ENCODE results near the gene MYH1.
"Not testable (repeated sequence)": the region's sequence is repeated elsewhere in the genome, so short reads cannot be mapped to it uniquely, and the experiment has no call there.

MYH1 gene

DNA sequence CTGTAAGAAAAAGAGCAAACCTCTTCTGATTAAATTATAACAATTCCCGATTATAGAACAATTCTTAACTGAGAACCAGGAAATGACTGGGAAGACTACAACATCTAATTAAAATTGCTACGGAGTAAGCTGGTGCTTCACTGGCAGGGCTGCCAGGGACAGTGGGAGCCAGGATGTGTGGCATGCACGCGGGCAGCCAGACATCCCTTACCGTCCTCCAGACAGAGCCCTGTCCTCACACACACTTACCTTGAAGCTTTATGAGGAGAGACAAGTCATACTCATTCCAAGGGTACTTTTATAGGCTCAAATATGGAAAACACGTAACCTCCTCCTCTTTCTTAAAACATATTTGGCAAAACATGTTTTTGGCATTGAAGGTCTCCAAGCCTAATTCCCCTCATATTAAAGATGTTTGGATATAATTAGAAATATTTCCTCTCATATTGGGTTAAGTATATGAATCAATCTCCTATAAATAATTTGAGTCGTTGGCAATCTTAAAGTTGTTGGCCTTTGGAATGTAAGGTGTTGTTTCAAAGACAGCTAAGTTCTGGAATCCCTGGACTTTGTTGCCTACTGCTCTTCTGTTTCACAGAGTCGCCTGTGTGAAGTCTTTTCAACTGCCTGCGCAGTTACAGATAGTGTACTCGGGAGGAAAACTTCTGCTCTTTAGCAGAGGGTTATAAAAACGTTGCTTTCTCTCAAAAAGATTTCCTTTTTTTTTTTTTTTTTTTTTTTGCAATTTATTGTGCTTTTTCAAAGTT lies at the start of gene MYH1:
TSS of gene MYH1 (minus strand) at position 272 of the 767 bp plus-strand sequence. CDS start 1,900 bp downstream, outside the sequence.
- no peak for DNase-seq

GRCh38 chr17:10563991-10564660 lies 45.8 kb upstream of the MYH1 start:
- no peak for DNase-seq

DNA sequence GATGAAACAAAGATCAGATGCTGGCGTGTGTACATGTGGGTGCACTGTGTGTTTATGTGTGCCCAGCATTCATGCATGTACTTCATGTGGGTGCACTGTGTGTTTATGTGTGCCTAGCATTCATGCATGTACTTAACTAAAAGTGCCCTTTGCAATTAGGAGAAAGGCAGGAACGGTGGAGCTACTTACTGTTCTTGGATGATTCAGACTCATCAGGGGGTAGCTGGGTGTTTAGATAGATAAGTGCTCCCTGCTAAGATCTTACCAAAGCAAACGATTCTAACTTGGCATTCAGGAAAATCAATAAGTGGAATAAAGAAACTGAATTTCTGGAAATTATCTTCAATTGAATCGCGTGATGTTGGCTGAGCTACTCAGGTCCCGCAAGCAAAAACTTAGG lies 39.7 kb upstream of the MYH1 start:
- no peak for DNase-seq

DNA sequence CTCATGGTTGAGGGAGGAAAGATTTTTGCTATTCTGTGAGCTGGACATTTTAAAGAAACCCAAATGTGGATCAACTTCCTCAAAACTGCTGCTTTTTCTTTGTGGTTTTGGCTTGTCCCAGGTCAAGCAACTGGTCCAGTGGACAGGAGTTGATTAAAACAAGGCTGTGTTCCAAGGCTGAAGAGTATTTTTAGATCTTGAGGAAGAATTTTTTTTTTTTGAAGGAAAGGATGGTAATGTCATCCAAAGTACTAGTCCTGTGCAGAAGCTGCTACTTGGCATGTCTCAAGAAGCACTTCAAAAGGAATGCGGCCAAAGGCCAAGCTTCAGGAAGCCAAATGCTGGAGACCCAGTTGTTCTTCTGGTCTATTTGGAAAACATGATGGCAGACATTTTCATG lies 39.1 kb upstream of the MYH1 start:
- no peak for DNase-seq

- no peak for DNase-seq
These were observed 38.1 kb upstream of the MYH1 start for GRCh38 chr17:10556301-10557005.

- DNase-seq: no peak
These were observed 31.7 kb upstream of the MYH1 start for GRCh38 chr17:10550014-10550413.

DNA sequence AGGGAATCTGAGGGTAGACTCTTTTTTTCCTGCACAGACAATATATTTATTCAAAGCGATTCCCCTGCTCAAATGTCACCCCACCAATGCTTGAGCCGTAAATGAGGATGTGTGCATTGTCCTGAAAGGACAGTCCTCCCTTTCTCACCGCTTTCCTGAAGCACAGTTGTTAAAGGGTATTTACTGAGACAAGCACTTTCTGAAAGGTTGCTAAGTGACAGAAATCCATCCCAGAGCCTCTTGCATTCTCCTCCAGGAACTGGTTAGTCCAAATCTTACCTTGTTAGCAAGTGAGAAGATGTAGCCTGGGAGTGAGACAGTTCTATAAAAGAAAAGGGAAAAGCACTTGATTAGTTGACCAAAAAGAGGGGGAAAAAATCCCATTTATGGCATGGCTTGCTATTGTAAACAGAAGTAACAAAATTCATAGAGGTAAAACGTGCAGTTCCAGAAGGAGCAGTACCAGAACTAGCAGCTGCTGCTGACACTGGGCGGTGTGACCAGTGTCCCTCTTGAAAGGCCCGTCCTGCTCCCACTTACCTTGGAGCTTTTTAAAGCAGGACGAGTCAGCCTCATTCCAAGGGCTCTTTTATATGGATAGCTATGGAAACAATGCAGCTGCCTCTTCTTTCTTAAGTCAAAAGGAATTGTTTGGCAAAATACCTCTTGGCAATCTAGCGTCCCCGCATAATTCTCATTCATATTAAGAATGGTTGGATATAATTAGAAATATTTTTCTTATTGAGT lies 30.9 kb upstream of the MYH1 start, which contains the start of gene MYH2:
TSS of gene MYH2 (minus strand) at position 563 of the 747 bp plus-strand sequence. CDS start 1,738 bp downstream, outside the sequence.
- DNase-seq: no peak

DNA sequence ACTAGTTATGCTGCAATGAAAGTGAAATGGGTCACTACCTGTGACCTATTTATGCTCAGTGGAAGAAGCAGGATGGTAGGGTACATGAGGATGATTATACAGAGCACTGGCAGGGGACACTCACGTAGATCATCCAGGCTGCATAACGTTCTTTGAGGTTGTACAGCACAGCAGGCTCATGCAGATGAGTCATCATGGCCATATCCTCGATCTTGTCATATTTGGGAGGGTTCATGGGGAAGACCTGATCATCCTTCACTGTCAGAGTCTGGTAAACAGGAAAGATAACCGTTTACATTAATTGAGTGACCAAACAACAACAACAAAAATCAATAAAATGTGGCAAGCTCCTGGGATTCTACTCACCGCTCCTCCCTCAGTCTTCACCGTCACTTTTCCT lies 29.0 kb upstream of the MYH1 start:
- DNase-seq: no peak

GRCh38 chr17:10543486-10543885 lies 25.1 kb upstream of the MYH1 start:
- not testable (repeated sequence) for DNase-seq

DNA sequence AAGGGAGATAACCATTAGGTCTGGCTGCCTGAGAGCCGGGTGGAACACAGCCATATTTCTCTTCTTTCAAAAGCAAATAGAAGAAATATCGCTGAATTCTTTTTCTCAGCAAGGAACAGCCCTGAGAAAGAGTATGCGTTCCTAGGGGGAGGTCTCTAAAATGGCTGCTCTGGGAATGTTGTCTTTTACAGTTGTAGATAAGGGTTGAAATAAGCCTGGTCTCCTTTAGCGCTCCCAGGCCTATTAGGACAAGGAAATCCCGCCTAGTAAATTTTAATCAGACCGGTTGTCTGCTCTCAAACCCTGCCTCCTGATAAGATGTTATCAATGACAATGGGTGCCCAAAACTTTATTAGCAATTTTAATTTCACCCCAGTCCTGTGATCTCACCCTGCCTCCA lies 22.8 kb upstream of the MYH1 start:
- DNase-seq: not testable (repeated sequence)

GRCh38 chr17:10532026-10532425 lies 13.7 kb upstream of the MYH1 start:
- DNase-seq: no peak

- no peak for DNase-seq
These were observed 9.1 kb upstream of the MYH1 start for GRCh38 chr17:10527419-10527818.

- DNase-seq: no peak
These were observed 8.2 kb upstream of the MYH1 start for GRCh38 chr17:10526517-10526916.

DNA sequence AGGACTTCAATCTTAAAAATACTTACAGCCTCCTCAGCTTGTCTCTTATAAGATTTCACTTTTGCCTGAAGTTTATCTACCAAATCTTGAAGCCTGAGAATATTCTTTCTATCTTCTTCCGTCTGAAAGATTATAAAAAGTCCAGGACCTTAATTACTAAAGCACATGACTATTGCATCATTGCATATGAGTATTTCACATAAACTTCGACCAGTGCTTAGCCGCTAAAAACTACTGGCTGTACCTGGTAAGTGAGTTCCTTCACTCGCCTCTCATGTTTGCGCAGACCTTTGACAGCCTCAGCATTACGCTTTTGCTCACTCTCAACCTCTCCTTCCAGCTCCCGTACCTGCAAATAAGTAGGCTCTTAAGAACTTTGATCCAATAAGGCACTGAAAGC lies 4.7 kb upstream of the MYH1 start:
- no peak for DNase-seq

DNA sequence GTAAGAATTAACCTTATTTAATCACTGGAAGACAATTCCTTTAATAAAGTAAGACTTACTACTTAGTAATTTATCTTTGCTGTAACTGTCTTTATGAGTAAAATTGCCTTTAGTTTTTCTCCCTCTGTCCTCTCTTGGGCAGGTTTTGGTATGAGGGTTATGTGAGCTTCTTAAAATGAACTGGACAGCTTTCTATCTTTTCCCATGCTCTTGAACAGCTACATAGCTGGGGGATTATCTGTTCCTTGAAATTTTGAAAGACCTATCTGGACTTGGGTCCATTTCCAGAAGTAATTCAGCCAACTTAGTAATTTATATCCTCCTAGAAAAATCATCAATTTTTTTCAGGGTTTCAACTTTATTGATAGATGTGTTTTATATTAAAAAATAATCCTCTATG lies 3.6 kb upstream of the MYH1 start:
- DNase-seq: no peak

GRCh38 chr17:10516638-10517037 lies 1.7 kb downstream of the MYH1 start:
- no peak for DNase-seq

- DNase-seq: no peak
These were observed 2.3 kb downstream of the MYH1 start for GRCh38 chr17:10516065-10516464.

DNA sequence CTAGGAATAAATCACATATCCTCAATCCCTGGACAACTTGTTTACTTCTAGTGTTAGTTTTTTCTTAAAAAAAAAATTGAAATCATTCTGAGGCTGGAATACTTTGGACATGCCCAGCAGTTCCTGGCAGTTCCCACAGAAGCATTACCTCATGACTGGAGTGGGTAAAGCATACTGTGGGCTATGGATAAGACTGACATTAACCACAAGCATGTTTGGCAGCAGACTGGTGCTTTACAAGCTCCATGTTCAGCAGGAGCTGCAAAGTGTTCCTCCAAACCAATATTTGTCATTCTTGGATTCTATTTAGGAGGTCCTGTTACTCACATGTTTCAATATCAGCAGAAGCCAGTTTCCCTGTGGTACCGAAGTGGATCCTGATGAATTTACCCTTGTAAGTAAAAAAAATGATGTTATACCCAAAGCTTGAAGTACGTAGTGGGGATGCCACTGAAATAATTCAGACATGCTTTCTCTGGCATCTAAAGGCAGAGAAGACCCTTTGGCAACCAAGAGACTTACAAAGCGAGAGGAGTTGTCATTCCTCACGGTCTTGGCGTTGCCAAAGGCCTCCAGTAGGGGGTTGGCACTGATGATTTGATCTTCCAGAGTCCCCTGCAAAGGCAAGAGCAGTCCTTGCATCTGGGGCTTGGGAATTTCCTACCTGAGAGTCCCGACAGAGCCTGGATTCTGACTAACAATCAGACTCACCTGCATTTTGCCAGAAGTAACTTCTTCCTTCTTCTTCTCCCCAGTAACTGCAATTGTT lies 4.9 kb downstream of the MYH1 start:
- DNase-seq: no peak

GRCh38 chr17:10512856-10513255 lies 5.5 kb downstream of the MYH1 start:
- no peak for DNase-seq

DNA sequence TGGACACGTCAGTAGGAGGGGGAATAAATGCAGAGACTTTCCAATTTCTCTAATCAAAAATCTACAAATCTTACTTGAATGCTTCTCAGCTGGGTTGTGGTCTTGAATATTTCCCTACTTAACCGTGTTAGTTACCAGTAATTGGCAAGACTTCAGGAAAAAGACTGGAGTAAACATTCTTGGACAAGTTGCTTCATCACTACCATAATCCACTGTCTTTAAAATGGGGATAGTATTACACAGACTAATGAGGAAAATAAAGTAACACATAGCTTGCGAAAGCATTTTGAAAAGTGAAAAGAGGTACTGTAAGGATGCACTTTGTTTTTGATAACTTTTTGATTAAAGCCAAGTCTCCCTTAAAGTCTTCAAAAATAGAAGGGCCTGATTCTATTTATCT lies 18.4 kb downstream of the MYH1 start:
- no peak for DNase-seq

DNA sequence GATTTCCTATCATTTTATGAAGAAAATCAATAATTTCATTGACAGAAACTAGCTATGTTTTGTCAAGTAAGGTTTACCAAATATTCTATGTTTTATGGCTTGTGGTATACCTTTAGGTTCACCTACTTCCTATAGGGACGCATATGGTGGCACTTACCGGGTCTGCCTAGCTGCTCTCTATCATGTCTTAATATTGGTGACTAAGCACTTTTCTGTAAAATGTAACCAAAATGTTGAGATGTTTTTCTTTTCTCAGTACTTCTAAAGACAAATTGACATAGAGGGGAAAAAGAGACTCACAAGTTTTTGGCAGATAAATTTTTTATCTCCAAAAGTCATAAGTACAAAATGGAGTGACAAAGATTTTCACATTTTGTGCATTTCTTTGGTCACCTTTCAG lies 26.3 kb downstream of the MYH1 start:
- no peak for DNase-seq

DNA sequence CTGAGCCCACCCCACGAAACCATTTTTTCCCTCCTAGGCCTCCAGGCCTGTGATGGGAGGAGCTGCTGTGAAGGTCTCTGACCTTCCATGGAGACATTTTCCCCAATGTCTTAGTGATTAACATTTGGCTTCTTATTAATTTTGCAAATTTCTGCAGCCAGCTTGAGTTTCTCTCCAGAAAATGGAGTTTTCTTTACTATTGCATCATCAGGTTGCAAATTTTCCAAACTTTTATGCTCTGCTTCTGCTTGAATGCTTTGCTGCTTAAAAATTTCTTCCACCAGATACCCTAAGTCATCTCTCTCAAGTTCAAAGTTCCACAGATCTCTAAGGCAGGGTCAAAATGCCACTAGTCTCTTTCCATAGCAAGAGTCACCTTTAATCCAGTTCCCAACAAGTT lies 36.1 kb downstream of the MYH1 start:
- DNase-seq: no peak

All from suppressor macrophage treated with lipopolysaccharide for 1 hour (primary cell).